Islet precursor cell (in vitro differentiated cells): ENCODE data around the gene NFIB.

ENCODE experiments used
- DNase-seq: peaks from one replicate; pipeline ENCODE4 v3.0.0-alpha.2; 2018

The NFIB gene

GRCh38 chr9:14179449-14179848, 134.5 kb downstream of the NFIB start:
- no peak for DNase-seq

- DNase-seq = no peak
Observed at GRCh38 chr9:14175778-14176177, 138.2 kb downstream of the NFIB start.

- no peak for DNase-seq
Observed at GRCh38 chr9:14173713-14174112, 140.2 kb downstream of the NFIB start.

GRCh38 chr9:14170973-14171596, 142.9 kb downstream of the NFIB start:
- no peak for DNase-seq

- no peak for DNase-seq
Observed at GRCh38 chr9:14170392-14170931, 143.5 kb downstream of the NFIB start.

GRCh38 chr9:14168381-14168780, 145.6 kb downstream of the NFIB start:
- DNase-seq = no peak

GRCh38 chr9:14165376-14166035, 148.4 kb downstream of the NFIB start:
- no peak for DNase-seq

- DNase-seq = no peak
Observed at GRCh38 chr9:14164908-14165307, 149.0 kb downstream of the NFIB start.

GRCh38 chr9:14159440-14160216, 154.3 kb downstream of the NFIB start:
- DNase-seq = no peak

GRCh38 chr9:14158916-14159315, 155.0 kb downstream of the NFIB start:
- no peak for DNase-seq

- DNase-seq = no peak
Observed at GRCh38 chr9:14158136-14158813, 155.7 kb downstream of the NFIB start.

- no peak for DNase-seq
Observed at GRCh38 chr9:14157191-14157590, 156.8 kb downstream of the NFIB start.

- no peak for DNase-seq
Observed at GRCh38 chr9:14156046-14156445, 157.9 kb downstream of the NFIB start.

- no peak for DNase-seq
Observed at GRCh38 chr9:14155237-14155636, 158.7 kb downstream of the NFIB start.

- no peak for DNase-seq
Observed at GRCh38 chr9:14153310-14153720, 160.6 kb downstream of the NFIB start.

- DNase-seq = no peak
Observed at GRCh38 chr9:14151451-14151850, 162.5 kb downstream of the NFIB start.

GRCh38 chr9:14148501-14149103, 165.3 kb downstream of the NFIB start:
- no peak for DNase-seq

GRCh38 chr9:14147738-14148137, 166.2 kb downstream of the NFIB start:
- no peak for DNase-seq

GRCh38 chr9:14146201-14146874, 167.6 kb downstream of the NFIB start:
- no peak for DNase-seq

- no peak for DNase-seq
Observed at GRCh38 chr9:14144215-14144614, 169.7 kb downstream of the NFIB start.

- no peak for DNase-seq
Observed at GRCh38 chr9:14141699-14142098, 172.2 kb downstream of the NFIB start.

GRCh38 chr9:14140096-14140697, 173.7 kb downstream of the NFIB start:
- DNase-seq = no peak
